GM12878 (cell line): ENCODE measurements around the gene MTMR8. TPM values are rescaled to one million over a fixed set of nuclear protein-coding genes. Genes with fewer than 3 reads are reported as not detected.

ENCODE experiments used
- ATAC-seq: fragments of 200-7000 bp; cut with Tn5 transposase; 3 replicates; pipeline ENCODE4 v1.9.1; 2020; ENCODE audit warnings: mild to moderate bottlenecking, moderate library complexity
- BruUV-seq: library from RNA; stranded (reverse); fragments of 400-500 nt; replicated peaks from 2 replicates; lab custom pipeline; 2021; lab: Mats Ljungman, UMichigan
- CTCF ChIA-PET: fragments of 300-600 bp; sonication (Branson Sonifier 250); formaldehyde crosslinking; extraction: SDS; loops from one replicate; lab custom pipeline; 2021; ENCODE audit warnings: inconsistent platforms; lab: Yijun Ruan, JAX
- POLR2A ChIA-PET: fragments of 350-600 bp; formaldehyde crosslinking; extraction: SDS; loops from one replicate; lab custom pipeline; 2021; ENCODE audit warnings: inconsistent platforms; lab: Charles Lee
- RAD21 ChIA-PET: fragments of 300-600 bp; sonication (Branson Sonifier 250); formaldehyde crosslinking; loops from one replicate; lab custom pipeline; 2023; ENCODE audit warnings: antibody characterized with exemption; ENCODE audit not compliant: unreplicated experiment; lab: Charles Lee
- SMC1A ChIA-PET: fragments of 300-600 bp; sonication (Branson Sonifier 250); formaldehyde crosslinking; loops from one replicate; lab custom pipeline; 2023; ENCODE audit not compliant: unreplicated experiment, uncharacterized antibody; lab: Charles Lee
- DNase-seq: peaks from one replicate; pipeline ENCODE4 v3.0.0-alpha.2; 2011; ENCODE audit warnings: low read depth, low spot score
- FAIRE-seq: peaks from 3 replicates; lab custom pipeline; 2011; peaks lifted over from hg19 to GRCh38; lab: Jason Lieb, UNC
- H2AFZ ChIP-seq: 2 replicates; pipeline ENCODE4 v1.6.0; 2011; ENCODE audit warnings: low read depth, low read length, control low read depth; ENCODE audit not compliant: control insufficient read depth
- H3K27ac ChIP-seq: 2 replicates; pipeline ENCODE4 v1.5.1; 2011; ENCODE audit warnings: control low read depth; ENCODE audit not compliant: control insufficient read depth, insufficient read depth
- H3K27me3 ChIP-seq, 2 experiments: replicated peaks in 1 of 2; 2 replicates each; pipeline versions ENCODE4 v1.6.0 to v1.6.1; 2011; ENCODE audit warnings: low read length in 1 of 2; ENCODE audit not compliant: control insufficient read depth in 2 of 2, insufficient read depth in 2 of 2
- H3K36me3 ChIP-seq, 2 experiments: 2 replicates each; pipeline ENCODE4 v1.5.1; 2011; ENCODE audit warnings: low read length in 1 of 2; ENCODE audit not compliant: control insufficient read depth in 2 of 2, insufficient read depth in 2 of 2
- H3K4me1 ChIP-seq: 2 replicates; pipeline ENCODE4 v1.6.1; 2011; ENCODE audit warnings: mild to moderate bottlenecking, low read length, moderate library complexity, mixed read lengths; ENCODE audit not compliant: control insufficient read depth, insufficient read depth
- H3K4me2 ChIP-seq: 2 replicates; pipeline ENCODE4 v1.6.0; 2011; ENCODE audit warnings: control low read depth; ENCODE audit not compliant: control insufficient read depth, insufficient read depth
- H3K4me3 ChIP-seq: fragments of 200-600 bp; sonication (generic); 2 replicates; pipeline ENCODE4 v1.5.1; 2016
- H3K79me2 ChIP-seq: 2 replicates; pipeline ENCODE4 v1.6.0; 2011; ENCODE audit warnings: low read length; ENCODE audit not compliant: control insufficient read depth, insufficient read depth
- H3K9ac ChIP-seq: 2 replicates; pipeline ENCODE4 v1.8.0; 2011; ENCODE audit warnings: low read length, control low read depth, mixed read lengths; ENCODE audit not compliant: control insufficient read depth, insufficient read depth
- H3K9me3 ChIP-seq: replicated peaks from 3 replicates; pipeline ENCODE4 v1.5.1; 2011; ENCODE audit warnings: mild to moderate bottlenecking, low read length; ENCODE audit not compliant: control insufficient read depth, insufficient read depth
- H4K20me1 ChIP-seq: 2 replicates; pipeline ENCODE4 v1.6.0; 2011; ENCODE audit not compliant: control insufficient read depth, insufficient read depth
- ASH2L ChIP-seq: fragments of 300-600, 200-600 bp; sonication (generic); IDR thresholded peaks from 2 replicates; pipeline ENCODE4 v1.6.1; 2017; ENCODE audit warnings: low read depth, mild to moderate bottlenecking, borderline replicate concordance
- BMI1 ChIP-seq: fragments of 450-650 bp; IDR thresholded peaks from 2 replicates; pipeline ENCODE4 v1.6.1; 2016; ENCODE audit warnings: mild to moderate bottlenecking, moderate library complexity, borderline replicate concordance
- DPF2 ChIP-seq: fragments of 450-650 bp; IDR thresholded peaks from 2 replicates; pipeline ENCODE4 v1.6.1; 2017; ENCODE audit warnings: mild to moderate bottlenecking
- HDAC2 ChIP-seq: fragments of 200-600 bp; sonication (generic); IDR thresholded peaks from 2 replicates; pipeline ENCODE4 v1.6.1; 2017
- IKZF1 ChIP-seq: fragments of 450-650 bp; conservative IDR thresholded peaks from 2 replicates; pipeline ENCODE4 v1.6.1; 2017; ENCODE audit warnings: antibody characterized with exemption, mild to moderate bottlenecking
- IRF5 ChIP-seq: fragments of 450-650 bp; IDR thresholded peaks from 2 replicates; pipeline ENCODE4 v1.6.1; 2017; ENCODE audit warnings: borderline replicate concordance
- KLF5 ChIP-seq: fragments of 450-650 bp; IDR thresholded peaks from 2 replicates; pipeline ENCODE4 v1.6.1; 2014; ENCODE audit warnings: mild to moderate bottlenecking; ENCODE audit not compliant: partially characterized antibody
- NBN ChIP-seq: fragments of 450-650 bp; IDR thresholded peaks from 2 replicates; pipeline ENCODE4 v1.6.1; 2016
- SIX5 ChIP-seq: IDR thresholded peaks from 2 replicates; pipeline ENCODE4 v1.6.1; 2011; ENCODE audit warnings: mild to moderate bottlenecking, low read depth, low read length, moderate library complexity; ENCODE audit not compliant: severe bottlenecking
- WGBS: methylation state at CpG from one replicate; pipeline ENCODE4 v1.1.6; 2016; ENCODE audit warnings: low lambda C conversion rate; ENCODE audit not compliant: insufficient replicate concordance, insufficient coverage; ENCODE audit errors: missing lambda C conversion rate; 5-methylcytosine and 5-hydroxymethylcytosine counted together
- in situ Hi-C: fragments of 300-500 bp; cut with MboI; formaldehyde crosslinking; loops from 9 replicates; pipeline ENCODE4 v1.14.3; 2018; ENCODE audit warnings: mixed read lengths
- intact Hi-C: fragments of 100-400 bp; cut with micrococcal nuclease; formaldehyde crosslinking; loops from one replicate; pipeline ENCODE4 v1.14.2; 2022; ENCODE audit not compliant: unreplicated experiment
- polyA plus RNA-seq, 11 experiments: library from polyadenylated mRNA; depleted of rRNA in 4 of 11; unstranded in 6 of 11; stranded (reverse) in 5 of 11; fragments of >200 nt; fragmentation: Nextera tagmentation in 4 of 11; fragmentation: Illumina TruSeq in 1 of 11; extraction: Ambion mirVana in 4 of 11; extraction: Trizol in 1 of 11; gene quantifications; 1 replicate in 1 of 11; 2 replicates in 10 of 11; pipeline versions ENCODE4 v1.2.1 to v1.2.3, GENCODE V29; 2011 to 2016; ENCODE audit warnings: inconsistent platforms in 2 of 11, missing spikeins in 2 of 11, low read depth in 1 of 11
- total RNA-seq, 4 experiments: library from RNA; depleted of rRNA in 3 of 4; stranded (reverse); fragments of >200 nt in 3 of 4; fragmentation: Illumina TruSeq in 1 of 4; extraction: Trizol in 1 of 4; gene quantifications; 2 replicates each; pipeline versions ENCODE4 v1.2.1 to v1.2.3, GENCODE V29; 2013 to 2021
- TF ChIP-seq, protein P1 (sequence below): fragments of 450-650 bp; IDR thresholded peaks from 2 replicates; pipeline ENCODE4 v1.6.1; 2016; ENCODE audit warnings: mild to moderate bottlenecking
- TF ChIP-seq, protein P2 (sequence below): IDR thresholded peaks from 2 replicates; pipeline ENCODE4 v1.6.1; 2012; ENCODE audit warnings: mild to moderate bottlenecking, low read depth, low read length

The MTMR8 gene
- total and polyA plus RNA-seq, 10 of the 15 experiments (the other 5 are each of a cell fraction or from before 2014, with no cell fraction given) = 2.0 to 4.7 (median 3.6) TPM

- TF ChIP-seq, protein P1, sequence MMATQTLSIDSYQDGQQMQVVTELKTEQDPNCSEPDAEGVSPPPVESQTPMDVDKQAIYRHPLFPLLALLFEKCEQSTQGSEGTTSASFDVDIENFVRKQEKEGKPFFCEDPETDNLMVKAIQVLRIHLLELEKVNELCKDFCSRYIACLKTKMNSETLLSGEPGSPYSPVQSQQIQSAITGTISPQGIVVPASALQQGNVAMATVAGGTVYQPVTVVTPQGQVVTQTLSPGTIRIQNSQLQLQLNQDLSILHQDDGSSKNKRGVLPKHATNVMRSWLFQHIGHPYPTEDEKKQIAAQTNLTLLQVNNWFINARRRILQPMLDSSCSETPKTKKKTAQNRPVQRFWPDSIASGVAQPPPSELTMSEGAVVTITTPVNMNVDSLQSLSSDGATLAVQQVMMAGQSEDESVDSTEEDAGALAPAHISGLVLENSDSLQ = no peak
- TF ChIP-seq, all 136 proteins: peak for 0
Measured at GRCh38 chrX:64437665-64438064, 42.4 kb upstream of the MTMR8 start (continued).

- CTCF ChIA-PET = no interaction called here
- H3K79me2 ChIP-seq = no peaks in the 10 kb centered on the region
- TF ChIP-seq ASH2L (no peak), IKZF1 (0 out of 2 replicates have a peak, but pooled peaks have one; percentile 11)
- TF ChIP-seq, all 136 proteins: peak for 1
- SMC1A ChIA-PET = no interaction called here
- Histone ChIP-seq H3K36me3 (no peaks in the 10 kb centered on the region), H3K9me3 (no peaks in the 10 kb centered on the region; the same call in 2 of the 3 replicates), H4K20me1 (no peaks in the 10 kb centered on the region), H3K4me1 (no peaks in the 10 kb centered on the region), H3K4me3 (no peak overlapping the region), H3K27ac (no peak overlapping the region), H2AFZ (no peak overlapping the region), H3K4me2 (no peak overlapping the region), H3K9ac (no peak overlapping the region), H3K27me3 (no peaks in the 10 kb centered on the region)
- RAD21 ChIA-PET = no interaction called here
- intact Hi-C loops = no loop called here
- 45% methylated on average over 5 of the region's 5 CpGs for WGBS
- no peak for FAIRE-seq
- no TSS peak for BruUV-seq
- ATAC-seq = 0 out of 3 replicates have a peak, but pooled peaks have one; percentile 27
- no peak for DNase-seq
- in situ Hi-C loops = no loop called here
- POLR2A ChIA-PET = no interaction called here
Measured at GRCh38 chrX:64437218-64437617, 42.0 kb upstream of the MTMR8 start.

DNA sequence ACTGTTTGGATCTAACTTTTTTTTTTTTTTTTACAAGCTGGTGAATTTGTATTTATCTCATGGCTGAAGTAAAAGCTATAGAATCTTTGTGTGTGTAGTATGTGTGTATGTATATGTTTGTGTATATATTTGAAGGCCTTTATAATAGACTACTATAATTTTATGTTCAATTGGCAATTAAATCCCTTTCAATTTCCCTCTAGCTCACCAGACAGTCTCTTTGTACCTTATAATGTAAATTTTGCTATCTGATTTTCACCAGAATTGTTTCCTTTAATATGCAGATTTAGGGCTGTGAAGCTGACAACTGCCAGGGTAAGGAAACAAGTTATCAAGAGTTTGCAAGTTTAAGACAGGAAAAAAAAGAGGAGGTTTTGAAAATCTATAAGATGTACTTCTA, 33.1 kb upstream of the MTMR8 start:
- Histone ChIP-seq H3K79me2 (no peaks in the 10 kb centered on the region), H3K4me1 (no peaks in the 10 kb centered on the region), H3K9ac (no peak overlapping the region), H3K27me3 (no peaks in the 10 kb centered on the region), H4K20me1 (no peaks in the 10 kb centered on the region)
- ChIA-PET POLR2A (no interaction called here), SMC1A (interaction anchor here (0.6 kb wide), 2 partner anchors 34 to 1161 kb away, joined by 3 read pairs; no protein-coding TSS in a partner anchor), CTCF (interaction anchor here (0.7 kb wide), 1 partner anchor 666 kb away, joined by 3 read pairs; no protein-coding TSS in a partner anchor)
- in situ Hi-C loops = no loop called here
- no peak for FAIRE-seq
- TF ChIP-seq KLF5 (no peak), BMI1 (no peak), NBN (no peak), SIX5 (no peak), DPF2 (no peak), IRF5 (no peak), HDAC2 (no peak)
- TF ChIP-seq, protein P2, sequence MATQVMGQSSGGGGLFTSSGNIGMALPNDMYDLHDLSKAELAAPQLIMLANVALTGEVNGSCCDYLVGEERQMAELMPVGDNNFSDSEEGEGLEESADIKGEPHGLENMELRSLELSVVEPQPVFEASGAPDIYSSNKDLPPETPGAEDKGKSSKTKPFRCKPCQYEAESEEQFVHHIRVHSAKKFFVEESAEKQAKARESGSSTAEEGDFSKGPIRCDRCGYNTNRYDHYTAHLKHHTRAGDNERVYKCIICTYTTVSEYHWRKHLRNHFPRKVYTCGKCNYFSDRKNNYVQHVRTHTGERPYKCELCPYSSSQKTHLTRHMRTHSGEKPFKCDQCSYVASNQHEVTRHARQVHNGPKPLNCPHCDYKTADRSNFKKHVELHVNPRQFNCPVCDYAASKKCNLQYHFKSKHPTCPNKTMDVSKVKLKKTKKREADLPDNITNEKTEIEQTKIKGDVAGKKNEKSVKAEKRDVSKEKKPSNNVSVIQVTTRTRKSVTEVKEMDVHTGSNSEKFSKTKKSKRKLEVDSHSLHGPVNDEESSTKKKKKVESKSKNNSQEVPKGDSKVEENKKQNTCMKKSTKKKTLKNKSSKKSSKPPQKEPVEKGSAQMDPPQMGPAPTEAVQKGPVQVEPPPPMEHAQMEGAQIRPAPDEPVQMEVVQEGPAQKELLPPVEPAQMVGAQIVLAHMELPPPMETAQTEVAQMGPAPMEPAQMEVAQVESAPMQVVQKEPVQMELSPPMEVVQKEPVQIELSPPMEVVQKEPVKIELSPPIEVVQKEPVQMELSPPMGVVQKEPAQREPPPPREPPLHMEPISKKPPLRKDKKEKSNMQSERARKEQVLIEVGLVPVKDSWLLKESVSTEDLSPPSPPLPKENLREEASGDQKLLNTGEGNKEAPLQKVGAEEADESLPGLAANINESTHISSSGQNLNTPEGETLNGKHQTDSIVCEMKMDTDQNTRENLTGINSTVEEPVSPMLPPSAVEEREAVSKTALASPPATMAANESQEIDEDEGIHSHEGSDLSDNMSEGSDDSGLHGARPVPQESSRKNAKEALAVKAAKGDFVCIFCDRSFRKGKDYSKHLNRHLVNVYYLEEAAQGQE = no peak
- TF ChIP-seq, all 136 proteins: peak for 0
- ATAC-seq (no peak), DNase-seq (no peak)
- intact Hi-C loops = no loop called here
- no TSS peak for BruUV-seq
- RAD21 ChIA-PET = interaction anchor here (1.3 kb wide), 1 partner anchor 8 kb away, joined by 3 read pairs; no protein-coding TSS in a partner anchor
- Histone ChIP-seq H2AFZ (no peak overlapping the region), H3K36me3 (no peaks in the 10 kb centered on the region), H3K4me3 (no peak overlapping the region), H3K9me3 (no peaks in the 10 kb centered on the region; the same call in 2 of the 3 replicates), H3K4me2 (no peak overlapping the region), H3K27ac (no peak overlapping the region)
